Dendritic cell treated with granulocyte-macrophage colony-stimulating factor and Interleukin-4, amounts not matched to agents 40 ng/mL and 50 ng/mL, for 4 days (primary cell): ENCODE results near the gene CCL18.
"Not testable (repeated sequence)": the region's sequence is repeated elsewhere in the genome, so short reads cannot be mapped to it uniquely, and the experiment has no call there.

Source experiments
- H3K27ac Mint-ChIP-seq: one replicate; pipeline ENCODE4 v1.8.0; 2022; ENCODE audit warnings: mild to moderate bottlenecking, mixed read lengths
- H3K27me3 Mint-ChIP-seq: one replicate; pipeline ENCODE4 v1.8.0; 2022; ENCODE audit warnings: mild to moderate bottlenecking, mixed read lengths
- H3K36me3 Mint-ChIP-seq: one replicate; pipeline ENCODE4 v1.8.0; 2022; ENCODE audit warnings: low read depth, mixed read lengths
- H3K4me1 Mint-ChIP-seq: one replicate; pipeline ENCODE4 v1.8.0; 2022; ENCODE audit warnings: low read depth, mixed read lengths
- H3K4me3 Mint-ChIP-seq: one replicate; pipeline ENCODE4 v1.8.0; 2022; ENCODE audit warnings: mild to moderate bottlenecking, moderate library complexity, mixed read lengths
- H3K9me3 Mint-ChIP-seq: one replicate; pipeline ENCODE4 v1.8.0; 2022; ENCODE audit warnings: mixed read lengths
- intact Hi-C: fragments of 100-400 bp; cut with micrococcal nuclease; formaldehyde crosslinking; loops from one replicate; pipeline ENCODE4 v1.15.0; 2022

Gene CCL18

GRCh38 chr17:36055171-36055570, 8.9 kb upstream of the CCL18 start:
- Mint-ChIP-seq H3K36me3 (peaks cover 41% of the 10 kb centered on the region), H3K9me3 (peaks cover 23% of the 10 kb centered on the region), H3K27me3 (no peaks in the 10 kb centered on the region), H3K4me3 (peak overlapping the region; percentile 35), H3K4me1 (peaks cover 66% of the 10 kb centered on the region), H3K27ac (peak overlapping the region; percentile 94)
- intact Hi-C loops: loop anchor here (5.0 kb wide), 1 partner anchor 38 kb away; the partner anchor contains the start of gene CCL23

GRCh38 chr17:36055921-36056520, 8.1 kb upstream of the CCL18 start:
- intact Hi-C loops: loop anchor here (5.0 kb wide), 1 partner anchor 39 kb away; the partner anchor contains the start of gene CCL23
- Mint-ChIP-seq H3K4me3 (peak overlapping the region; percentile 35), H3K36me3 (peaks cover 33% of the 10 kb centered on the region), H3K4me1 (peaks cover 65% of the 10 kb centered on the region), H3K27ac (peak overlapping the region; percentile 94), H3K9me3 (peaks cover 15% of the 10 kb centered on the region), H3K27me3 (no peaks in the 10 kb centered on the region)

- H3K36me3 Mint-ChIP-seq: peaks cover 14% of the 10 kb centered on the region
- peaks cover 75% of the 10 kb centered on the region for H3K4me1 Mint-ChIP-seq
These were observed 6.2 kb upstream of the CCL18 start for GRCh38 chr17:36057911-36058310.

GRCh38 chr17:36059406-36059805, 4.7 kb upstream of the CCL18 start:
- H3K9me3 Mint-ChIP-seq: no peaks in the 10 kb centered on the region
- peaks cover 18% of the 10 kb centered on the region for H3K36me3 Mint-ChIP-seq
- H3K4me3 Mint-ChIP-seq: no peak overlapping the region
- H3K27ac Mint-ChIP-seq: peak overlapping the region; percentile 94
- intact Hi-C loops: loop anchor here (5.0 kb wide), 1 partner anchor 42 kb away; the partner anchor contains the start of gene CCL23
- H3K4me1 Mint-ChIP-seq: peaks cover 76% of the 10 kb centered on the region
- no peaks in the 10 kb centered on the region for H3K27me3 Mint-ChIP-seq

More at GRCh38 chr17:36057911-36058310, 6.2 kb upstream of the CCL18 start:
- no peaks in the 10 kb centered on the region for H3K9me3 Mint-ChIP-seq
- H3K4me3 Mint-ChIP-seq: peak overlapping the region; percentile 52
- H3K27ac Mint-ChIP-seq: peak overlapping the region; percentile 94
- intact Hi-C loops: loop anchor here (5.0 kb wide), 1 partner anchor 41 kb away; the partner anchor contains the start of gene CCL23
- no peaks in the 10 kb centered on the region for H3K27me3 Mint-ChIP-seq

- Mint-ChIP-seq H3K9me3 (no peaks in the 10 kb centered on the region), H3K4me1 (peaks cover 77% of the 10 kb centered on the region), H3K27me3 (no peaks in the 10 kb centered on the region), H3K4me3 (no peak overlapping the region), H3K27ac (no peak overlapping the region), H3K36me3 (peaks cover 32% of the 10 kb centered on the region)
- intact Hi-C loops: no loop called here
These were observed 3.3 kb upstream of the CCL18 start for GRCh38 chr17:36060816-36061215.

GRCh38 chr17:36066365-36066985, 2.4 kb downstream of the CCL18 start:
- no peaks in the 10 kb centered on the region for H3K27me3 Mint-ChIP-seq
- peaks cover 76% of the 10 kb centered on the region for H3K36me3 Mint-ChIP-seq
- H3K27ac Mint-ChIP-seq: peak overlapping the region; percentile 90
- H3K4me1 Mint-ChIP-seq: peaks cover 76% of the 10 kb centered on the region
- H3K9me3 Mint-ChIP-seq: no peaks in the 10 kb centered on the region
- intact Hi-C loops: no loop called here
- H3K4me3 Mint-ChIP-seq: peak overlapping the region; percentile 72

- intact Hi-C loops: no loop called here
- Mint-ChIP-seq H3K9me3 (no peaks in the 10 kb centered on the region), H3K27me3 (no peaks in the 10 kb centered on the region), H3K4me1 (peaks cover 71% of the 10 kb centered on the region), H3K4me3 (no peak overlapping the region), H3K27ac (peak overlapping the region; percentile 90), H3K36me3 (peaks cover 85% of the 10 kb centered on the region)
These were observed 4.5 kb downstream of the CCL18 start for GRCh38 chr17:36068524-36068923.

GRCh38 chr17:36069136-36069535, 5.1 kb downstream of the CCL18 start:
- H3K27me3 Mint-ChIP-seq: no peaks in the 10 kb centered on the region
- H3K27ac Mint-ChIP-seq: peak overlapping the region; percentile 90
- peaks cover 65% of the 10 kb centered on the region for H3K4me1 Mint-ChIP-seq
- no peak overlapping the region for H3K4me3 Mint-ChIP-seq
- intact Hi-C loops: no loop called here
- no peaks in the 10 kb centered on the region for H3K9me3 Mint-ChIP-seq
- H3K36me3 Mint-ChIP-seq: peaks cover 82% of the 10 kb centered on the region

GRCh38 chr17:36070427-36070826, 6.4 kb downstream of the CCL18 start:
- Mint-ChIP-seq H3K4me1 (peaks cover 52% of the 10 kb centered on the region), H3K27me3 (no peaks in the 10 kb centered on the region), H3K4me3 (no peak overlapping the region), H3K27ac (peak overlapping the region; percentile 90), H3K9me3 (no peaks in the 10 kb centered on the region), H3K36me3 (peaks cover 78% of the 10 kb centered on the region)
- intact Hi-C loops: loop anchor here (5.0 kb wide), 3 partner anchors 38 to 98 kb away; partner anchors contain the start of gene CCL23

GRCh38 chr17:36071751-36072150, 7.7 kb downstream of the CCL18 start:
- no peak overlapping the region for H3K4me3 Mint-ChIP-seq
- H3K4me1 Mint-ChIP-seq: peaks cover 45% of the 10 kb centered on the region
- H3K36me3 Mint-ChIP-seq: peaks cover 78% of the 10 kb centered on the region
- peak overlapping the region; percentile 90 for H3K27ac Mint-ChIP-seq
- intact Hi-C loops: loop anchor here (5.0 kb wide), 3 partner anchors 39 to 99 kb away; partner anchors contain the start of gene CCL23
- no peaks in the 10 kb centered on the region for H3K27me3 Mint-ChIP-seq
- no peaks in the 10 kb centered on the region for H3K9me3 Mint-ChIP-seq

GRCh38 chr17:36072431-36073121, 8.5 kb downstream of the CCL18 start:
- intact Hi-C loops: loop anchor here (5.0 kb wide), 3 partner anchors 40 to 100 kb away; partner anchors contain the start of gene CCL23
- H3K4me1 Mint-ChIP-seq: peaks cover 42% of the 10 kb centered on the region
- H3K27me3 Mint-ChIP-seq: no peaks in the 10 kb centered on the region
- H3K9me3 Mint-ChIP-seq: no peaks in the 10 kb centered on the region
- peak overlapping the region; percentile 74 for H3K27ac Mint-ChIP-seq
- peak overlapping the region; percentile 17 for H3K4me3 Mint-ChIP-seq
- H3K36me3 Mint-ChIP-seq: peaks cover 78% of the 10 kb centered on the region

- Mint-ChIP-seq H3K36me3 (peaks cover 82% of the 10 kb centered on the region), H3K4me1 (peaks cover 38% of the 10 kb centered on the region), H3K4me3 (no peak overlapping the region), H3K9me3 (no peaks in the 10 kb centered on the region), H3K27me3 (no peaks in the 10 kb centered on the region), H3K27ac (no peak overlapping the region)
- intact Hi-C loops: loop anchor here (5.0 kb wide), 3 partner anchors 42 to 102 kb away; partner anchors contain the start of gene CCL23
These were observed 10.3 kb downstream of the CCL18 start for GRCh38 chr17:36074365-36074764.

- Mint-ChIP-seq H3K4me3 (peak overlapping the region; percentile 55), H3K27ac (peak overlapping the region; percentile 87)
- not testable (repeated sequence) for H3K9me3 Mint-ChIP-seq
These were observed 17.8 kb downstream of the CCL18 start for GRCh38 chr17:36081681-36082471.

More at GRCh38 chr17:36081681-36082471, 17.8 kb downstream of the CCL18 start:
- Mint-ChIP-seq H3K36me3 (peaks cover 80% of the 10 kb centered on the region), H3K4me1 (peaks cover 49% of the 10 kb centered on the region)
- H3K27me3 Mint-ChIP-seq, intact Hi-C loops: not testable (repeated sequence)
